NCI-H128 (cell line): ENCODE data around the gene LARGE1.
"Not testable (repeated sequence)": the region's sequence is repeated elsewhere in the genome, so short reads cannot be mapped to it uniquely, and the experiment has no call there.

Experiments used
- DNase-seq: peaks from one replicate; lab custom pipeline; 2025; ENCODE audit not compliant: unreplicated experiment; lab: John Stamatoyannopoulos, UW

Gene LARGE1

GRCh38 chr22:33391298-33391697 is 529.0 kb downstream of the LARGE1 start:
- DNase-seq: no peak

GRCh38 chr22:33389936-33390335 is 530.3 kb downstream of the LARGE1 start:
- no peak for DNase-seq

GRCh38 chr22:33386270-33386669 is 534.0 kb downstream of the LARGE1 start:
- no peak for DNase-seq

GRCh38 chr22:33385611-33386010 is 534.7 kb downstream of the LARGE1 start:
- no peak for DNase-seq

- DNase-seq: no peak
Observed at GRCh38 chr22:33382436-33382835, 537.8 kb downstream of the LARGE1 start.

GRCh38 chr22:33381531-33382406 is 538.5 kb downstream of the LARGE1 start:
- no peak for DNase-seq

GRCh38 chr22:33380789-33381530 is 539.3 kb downstream of the LARGE1 start:
- no peak for DNase-seq

GRCh38 chr22:33379836-33380235 is 540.4 kb downstream of the LARGE1 start:
- no peak for DNase-seq

- no peak for DNase-seq
Observed at GRCh38 chr22:33372875-33373274, 547.4 kb downstream of the LARGE1 start.

- DNase-seq: not testable (repeated sequence)
Observed at GRCh38 chr22:33363256-33363655, 557.0 kb downstream of the LARGE1 start.

GRCh38 chr22:33362702-33363101 is 557.6 kb downstream of the LARGE1 start:
- no peak for DNase-seq

- DNase-seq: no peak
Observed at GRCh38 chr22:33361581-33361980, 558.7 kb downstream of the LARGE1 start.

GRCh38 chr22:33357981-33358399 is 562.3 kb downstream of the LARGE1 start:
- no peak for DNase-seq

- no peak for DNase-seq
Observed at GRCh38 chr22:33354928-33355327, 565.3 kb downstream of the LARGE1 start.

- DNase-seq: no peak
Observed at GRCh38 chr22:33353502-33353901, 566.8 kb downstream of the LARGE1 start.

- no peak for DNase-seq
Observed at GRCh38 chr22:33352768-33353167, 567.5 kb downstream of the LARGE1 start.

- no peak for DNase-seq
Observed at GRCh38 chr22:33350961-33351360, 569.3 kb downstream of the LARGE1 start.

- DNase-seq: no peak
Observed at GRCh38 chr22:33350491-33350890, 569.8 kb downstream of the LARGE1 start.

GRCh38 chr22:33347002-33347401 is 573.3 kb downstream of the LARGE1 start:
- DNase-seq: no peak

GRCh38 chr22:33341611-33342010 is 578.7 kb downstream of the LARGE1 start:
- DNase-seq: no peak

- DNase-seq: no peak
Observed at GRCh38 chr22:33337524-33337923, 582.8 kb downstream of the LARGE1 start.

GRCh38 chr22:33335611-33336279 is 584.5 kb downstream of the LARGE1 start:
- DNase-seq: no peak
